Erythroblast (primary cell): ENCODE measurements around the gene ACSL4.

Source experiments
- GATA1 ChIP-seq: IDR thresholded peaks from 2 replicates; pipeline ENCODE4 v1.6.1; 2011; ENCODE audit warnings: low read depth, mild to moderate bottlenecking, control low read depth, low read length, moderate library complexity
- POLR2A ChIP-seq: IDR thresholded peaks from 2 replicates; pipeline ENCODE4 v1.6.1; 2011; ENCODE audit warnings: mild to moderate bottlenecking, low read length

DNA sequence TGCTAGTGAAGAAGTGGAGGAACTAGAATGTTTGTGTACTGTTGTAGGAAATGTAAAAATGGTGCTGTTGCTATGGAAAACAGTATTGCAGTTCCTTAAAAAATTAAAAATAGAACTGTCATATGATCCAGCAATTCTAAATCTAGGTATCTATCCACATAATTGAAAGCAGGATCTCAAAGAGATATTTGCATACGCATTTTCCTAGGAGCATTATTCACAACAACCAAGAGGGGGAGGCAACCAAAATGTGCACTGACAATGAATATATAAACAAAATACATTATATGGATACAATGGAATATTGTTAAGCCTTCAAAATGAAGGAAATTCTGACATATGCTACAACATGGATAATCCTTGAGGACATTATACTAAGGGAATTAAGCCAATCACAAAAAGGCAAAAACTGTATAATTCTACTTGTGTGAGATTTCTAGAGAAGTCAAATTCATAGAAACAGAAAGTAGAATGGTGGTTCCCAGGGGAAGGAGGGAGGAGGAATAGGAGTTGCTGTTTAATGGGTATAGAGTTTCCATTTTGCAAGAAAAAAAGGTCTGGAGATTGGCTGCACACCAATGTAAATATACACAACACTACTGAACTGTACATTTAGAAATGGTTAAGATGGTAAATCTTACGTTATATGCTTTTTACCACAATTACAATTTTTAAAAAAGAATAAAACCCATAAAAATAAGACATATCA, 72.5 kb downstream of the ACSL4 start:
- TF ChIP-seq POLR2A: no peak
- no peak for TF ChIP-seq GATA1
